GM18907 (cell line): ENCODE data around the gene DRAP1.

Experiments
- ATAC-seq: cut with Tn5 transposase; IDR thresholded peaks from one replicate; pipeline ENCODE4 v1.9.1; 2021; ENCODE audit warnings: mild to moderate bottlenecking, moderate library complexity; ENCODE audit not compliant: unreplicated experiment

DRAP1 gene

GRCh38 chr11:65903715-65904114 lies 15.5 kb upstream of the DRAP1 start:
- ATAC-seq: no peak

DNA sequence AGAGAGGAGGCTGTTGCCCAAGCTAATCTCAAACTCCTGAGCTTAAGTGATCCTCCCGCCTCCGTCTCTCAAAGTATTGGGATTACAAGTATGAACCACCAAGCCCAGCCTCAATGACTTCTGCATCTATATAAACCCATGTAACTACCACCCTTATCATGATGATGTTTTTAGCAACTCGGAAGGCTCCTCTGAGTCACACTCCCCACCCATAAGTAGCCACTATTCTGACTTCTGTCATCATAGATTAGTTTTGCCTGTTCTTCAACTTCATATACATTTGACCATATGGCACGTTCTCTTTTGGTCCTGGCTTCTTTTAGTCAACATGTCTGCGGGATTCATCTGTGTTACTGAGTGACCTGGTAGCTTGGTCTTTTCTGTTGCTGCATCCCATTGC lies 12.6 kb upstream of the DRAP1 start:
- no peak for ATAC-seq

GRCh38 chr11:65907878-65908277 lies 11.3 kb upstream of the DRAP1 start:
- ATAC-seq: no peak

GRCh38 chr11:65911682-65912568 lies 7.3 kb upstream of the DRAP1 start:
- no peak for ATAC-seq

DNA sequence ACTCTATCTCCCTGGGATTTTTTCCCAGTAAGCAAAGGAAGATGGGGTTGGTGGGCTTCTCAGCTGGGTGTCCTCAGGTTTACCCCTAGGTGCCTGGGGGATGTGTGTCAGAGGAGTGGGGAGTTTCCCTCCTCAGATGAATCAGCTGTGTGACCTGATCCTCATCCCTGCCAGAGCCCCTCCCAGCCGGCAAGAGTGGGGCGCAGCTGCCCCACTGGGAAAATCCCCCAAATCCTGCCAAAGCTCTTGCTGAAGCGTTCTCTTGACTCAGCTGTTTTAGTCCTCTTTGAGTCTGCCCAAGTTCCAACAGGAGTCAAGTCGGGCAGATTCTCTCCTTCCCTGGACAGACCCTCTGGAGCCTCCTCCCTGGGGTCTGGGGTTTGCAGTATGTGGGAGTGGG lies 6.4 kb upstream of the DRAP1 start:
- no peak for ATAC-seq

DNA sequence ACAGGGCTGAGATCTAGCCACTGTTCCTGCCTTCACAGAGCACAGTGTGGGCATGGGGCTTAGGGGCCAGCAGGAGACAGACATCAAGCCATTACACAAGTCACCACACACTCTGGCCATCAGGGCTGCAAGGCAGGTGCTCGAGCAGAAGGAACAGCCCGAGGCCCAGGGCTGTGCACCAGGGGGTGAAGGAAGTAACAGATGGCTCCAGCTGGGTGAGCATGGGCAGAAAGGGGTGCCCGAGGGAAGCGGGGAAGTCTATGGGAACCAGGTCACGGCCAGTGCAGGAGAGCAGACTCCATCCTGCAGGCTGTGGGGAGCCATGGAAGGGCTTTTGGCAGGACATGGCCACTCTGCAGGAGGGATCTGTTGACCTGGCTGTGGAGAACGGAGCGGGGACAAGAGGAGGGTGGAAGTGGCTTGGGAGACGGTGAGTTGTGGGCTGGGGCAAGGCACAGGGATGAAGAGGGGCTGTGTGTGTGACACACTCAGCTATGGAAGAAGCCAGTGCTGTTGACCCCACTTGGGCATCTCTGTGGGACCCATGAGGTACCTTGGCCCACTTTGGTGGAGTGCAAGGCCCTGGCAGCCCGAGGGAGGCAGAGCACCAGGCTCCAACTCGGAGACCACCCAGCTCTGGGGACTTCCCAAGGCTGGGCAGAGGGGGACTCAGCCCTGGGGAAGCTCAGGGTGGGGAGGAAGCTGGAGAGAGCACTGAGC lies 4.0 kb upstream of the DRAP1 start:
- ATAC-seq: no peak

- no peak for ATAC-seq
Observed at GRCh38 chr11:65915821-65916251, 3.4 kb upstream of the DRAP1 start.

- ATAC-seq: no peak
Observed at GRCh38 chr11:65916391-65916790, 2.8 kb upstream of the DRAP1 start.

DNA sequence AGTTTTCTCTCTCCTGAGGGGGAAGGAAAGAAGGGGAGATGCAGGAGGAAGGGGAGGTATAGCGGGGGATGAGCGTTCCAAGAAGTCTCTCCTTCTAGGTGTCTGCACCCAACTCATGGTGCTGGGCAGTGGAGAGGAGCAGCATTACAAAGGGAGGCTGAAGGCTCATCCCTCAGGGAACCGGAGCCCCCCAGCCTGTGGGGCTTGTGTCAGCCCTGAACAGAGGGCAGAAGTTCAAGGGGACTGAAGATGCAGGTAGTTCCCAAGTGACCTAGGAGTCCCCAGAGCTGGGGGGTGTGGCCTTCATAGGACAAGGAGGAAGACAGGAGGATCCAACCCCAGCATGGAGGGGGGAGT lies 2.2 kb upstream of the DRAP1 start:
- ATAC-seq: no peak

GRCh38 chr11:65917434-65918210 lies 1.6 kb upstream of the DRAP1 start:
- no peak for ATAC-seq

- ATAC-seq: peak; percentile 51
Observed at GRCh38 chr11:65918211-65919140, 750 bp upstream of the DRAP1 start, which contains the start of gene C11orf68. TSS of gene C11orf68 (minus strand) at chr11:65919062. CDS start at chr11:65919031, 31 bp downstream.

GRCh38 chr11:65919573-65920371 lies 546 bp downstream of the DRAP1 start:
- ATAC-seq: peak; percentile 50

GRCh38 chr11:65920372-65920802 lies 1.2 kb downstream of the DRAP1 start:
- no peak for ATAC-seq

DNA sequence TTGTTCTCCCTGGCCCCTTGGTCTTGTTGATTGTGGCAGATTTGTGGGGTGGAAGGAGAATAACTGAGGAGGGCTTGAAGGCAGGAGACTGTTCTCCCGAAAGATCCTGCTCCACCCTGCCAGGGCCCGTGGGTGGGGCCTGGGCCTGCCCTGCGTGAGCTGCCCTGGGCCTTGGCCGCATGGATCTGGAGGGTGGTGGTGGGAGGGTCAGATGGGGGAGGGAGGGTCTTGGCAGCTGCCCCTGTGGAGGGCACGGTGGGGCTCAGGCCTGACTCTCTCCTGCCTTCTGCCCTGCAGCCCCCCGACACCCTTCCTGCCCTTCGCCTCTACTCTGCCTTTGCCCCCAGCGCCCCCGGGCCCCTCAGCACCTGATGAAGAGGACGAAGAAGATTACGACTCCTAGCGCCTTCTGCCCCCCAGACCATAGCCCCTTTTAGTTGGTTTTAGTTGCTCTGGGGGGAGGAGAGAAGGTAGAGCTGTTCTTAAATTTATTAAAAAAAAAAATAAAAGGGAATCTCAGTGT lies 1.9 kb downstream of the DRAP1 start:
- ATAC-seq: no peak

DNA sequence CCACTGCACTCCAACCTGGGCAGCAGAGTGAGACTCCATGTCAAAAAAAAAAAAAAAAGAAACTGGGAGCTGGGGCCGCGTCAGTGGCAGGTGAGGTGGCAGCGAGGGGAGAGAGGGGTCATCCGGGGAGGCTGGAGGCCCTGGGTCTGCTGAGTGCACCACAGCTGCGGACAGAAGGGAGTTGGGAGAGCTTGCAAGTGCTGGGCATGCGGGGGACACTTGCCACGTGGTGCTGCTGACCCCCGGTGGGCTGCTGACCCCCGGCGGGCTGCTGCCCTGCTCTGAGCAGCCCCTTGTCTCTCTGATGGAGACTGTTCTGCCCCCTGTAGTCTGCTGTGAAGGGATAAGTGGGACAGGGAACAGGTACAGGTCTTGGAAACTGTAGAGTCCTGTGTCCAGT lies 2.6 kb downstream of the DRAP1 start:
- no peak for ATAC-seq

DNA sequence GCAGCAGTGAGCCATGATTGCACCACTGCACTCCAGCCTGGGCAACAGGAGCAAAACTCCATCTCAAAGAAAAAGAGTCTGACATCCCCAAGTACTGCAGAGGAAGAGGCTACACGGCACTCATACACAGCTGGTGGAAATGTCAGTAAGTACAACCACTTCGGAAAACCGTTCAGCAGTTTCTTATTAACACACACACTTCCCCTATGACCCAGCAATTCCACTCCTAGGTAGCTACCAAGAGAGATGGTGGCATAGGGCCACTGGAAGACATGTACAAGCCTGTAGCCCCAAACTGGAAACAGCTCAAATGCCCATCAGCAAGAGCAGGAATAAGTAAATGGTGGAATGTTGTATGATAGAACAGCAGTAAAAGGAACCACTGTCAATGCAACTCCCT lies 3.3 kb downstream of the DRAP1 start:
- no peak for ATAC-seq

DNA sequence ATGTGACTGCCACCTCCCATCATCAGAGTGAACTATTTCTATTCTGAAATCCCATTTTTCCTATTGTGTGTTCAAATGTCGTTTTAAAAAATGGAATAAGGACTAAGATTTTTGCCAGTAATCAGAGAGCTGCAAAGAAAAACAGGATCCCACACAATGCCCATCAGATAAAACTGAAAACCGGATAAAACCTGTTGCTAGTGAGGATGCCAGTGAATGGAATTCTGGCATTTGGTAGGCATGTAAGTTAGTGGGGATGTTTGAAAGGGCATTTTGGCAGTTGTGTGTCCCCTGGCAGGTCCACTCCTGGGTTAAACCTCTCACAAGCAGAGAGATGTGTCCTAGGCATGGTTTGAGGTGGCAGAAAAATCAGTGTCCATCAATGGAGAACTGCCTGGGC lies 6.2 kb downstream of the DRAP1 start:
- ATAC-seq: no peak

- peak; percentile 68 for ATAC-seq
Observed at GRCh38 chr11:65927904-65928397, 8.7 kb downstream of the DRAP1 start.

- ATAC-seq: no peak
Observed at GRCh38 chr11:65928667-65929066, 9.4 kb downstream of the DRAP1 start.
